GM12864 (cell line): Measurements from ENCODE around the gene PPARA.

ENCODE experiments used
- DNase-seq: peaks from one replicate; pipeline ENCODE4 v3.0.0-alpha.2; 2011; ENCODE audit warnings: low read depth
- H3K4me3 ChIP-seq: 2 replicates; pipeline ENCODE4 v1.5.1; 2011; ENCODE audit warnings: mild to moderate bottlenecking, low read depth, low read length, control low read depth
- CTCF ChIP-seq: IDR thresholded peaks from 2 replicates; pipeline ENCODE4 v1.5.1; 2011; ENCODE audit warnings: low read depth, mild to moderate bottlenecking, moderate library complexity, low read length, control low read depth, inconsistent platforms; ENCODE audit errors: missing control alignments

PPARA gene

GRCh38 chr22:46176508-46177003 lies 26.2 kb downstream of the PPARA start:
- H3K4me3 ChIP-seq: no peak overlapping the region
- TF ChIP-seq CTCF: no peak
- no peak for DNase-seq

- no peak for TF ChIP-seq CTCF
- no peak overlapping the region for H3K4me3 ChIP-seq
- no peak for DNase-seq
These were observed 28.6 kb downstream of the PPARA start for GRCh38 chr22:46178755-46179505.

- H3K4me3 ChIP-seq: no peak overlapping the region
- no peak for DNase-seq
- TF ChIP-seq CTCF: no peak
These were observed 29.4 kb downstream of the PPARA start for GRCh38 chr22:46179748-46180147.

DNA sequence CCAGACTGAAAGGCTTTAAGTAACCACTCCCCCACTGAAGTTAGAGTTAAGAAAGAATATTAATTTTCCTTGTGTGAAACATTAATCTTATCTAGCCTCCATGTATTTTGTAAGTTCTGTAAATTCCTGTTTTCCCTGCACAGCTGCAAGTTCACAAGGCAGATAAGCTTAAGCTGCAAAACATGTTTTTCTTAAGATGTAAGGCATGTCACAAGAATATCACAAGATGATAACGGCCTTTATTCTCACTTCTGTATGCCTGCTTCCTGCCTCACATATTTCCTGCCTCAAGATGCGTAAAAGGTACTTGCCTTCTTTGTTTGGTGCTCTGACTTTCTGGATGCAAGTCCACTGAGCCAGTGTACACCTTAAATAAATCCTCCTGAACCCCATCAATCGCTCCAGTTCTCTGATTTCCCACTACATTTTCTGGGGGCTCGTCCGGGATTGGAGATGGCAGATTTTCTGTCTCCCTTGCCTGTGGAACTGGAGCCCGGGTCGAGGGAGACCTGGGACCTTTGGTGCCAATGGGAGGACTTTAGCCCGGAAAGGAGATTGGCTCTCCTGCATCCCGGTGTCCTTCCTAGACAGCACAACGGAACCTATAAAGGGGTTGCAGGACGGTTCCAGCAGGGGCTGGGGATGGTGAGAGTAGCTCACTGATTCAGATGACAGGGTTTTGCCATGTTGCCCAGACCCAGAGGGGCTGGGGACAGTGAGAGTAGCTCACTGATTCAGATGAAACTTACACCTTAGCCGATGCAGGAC lies 30.2 kb downstream of the PPARA start:
- DNase-seq: no peak
- no peak overlapping the region for H3K4me3 ChIP-seq
- TF ChIP-seq CTCF: no peak

GRCh38 chr22:46183733-46184132 lies 33.4 kb downstream of the PPARA start:
- no peak for TF ChIP-seq CTCF
- no peak overlapping the region for H3K4me3 ChIP-seq
- DNase-seq: no peak

DNA sequence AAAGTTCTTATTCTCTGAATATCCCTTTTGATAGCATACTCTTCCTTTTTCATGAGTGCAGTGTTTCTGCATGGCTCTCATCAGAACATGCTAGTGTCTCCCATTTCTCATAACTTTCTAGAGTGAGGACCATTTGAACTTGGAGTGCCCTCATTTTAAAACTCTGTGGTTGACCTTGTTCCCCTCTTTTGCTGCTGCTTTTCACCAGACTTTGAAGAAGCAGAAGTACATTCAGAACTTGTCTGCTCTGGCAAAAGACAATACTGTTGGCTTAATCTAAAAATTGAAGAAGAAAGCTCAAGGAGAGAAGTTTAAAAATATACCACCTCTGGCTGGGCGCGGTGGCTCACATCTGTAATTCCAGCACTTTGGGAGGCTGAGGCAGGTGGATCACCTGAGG lies 35.0 kb downstream of the PPARA start:
- DNase-seq: no peak
- no peak for TF ChIP-seq CTCF
- H3K4me3 ChIP-seq: no peak overlapping the region
